Lower leg skin (tissue), 3 donors: ENCODE measurements around the gene RPL15.
"Not testable (repeated sequence)": the region's sequence is repeated elsewhere in the genome, so short reads cannot be mapped to it uniquely, and the experiment has no call there.

Experiments
- POLR2A ChIP-seq, 2 donors: fragments of 450-650 bp; IDR thresholded peaks; one replicate each; pipeline ENCODE4 v1.6.1; 2016 to 2017; ENCODE audit warnings: antibody characterized with exemption in 2 of 2, mild to moderate bottlenecking in 1 of 2, moderate library complexity in 1 of 2
- TF ChIP-seq, protein P1 (sequence below), 3 donors: fragments of 450-650 bp; IDR thresholded peaks; one replicate each; pipeline ENCODE4 v1.5.1; 2016; ENCODE audit warnings: antibody characterized with exemption in 3 of 3, mild to moderate bottlenecking in 3 of 3, moderate library complexity in 2 of 3

DNA sequence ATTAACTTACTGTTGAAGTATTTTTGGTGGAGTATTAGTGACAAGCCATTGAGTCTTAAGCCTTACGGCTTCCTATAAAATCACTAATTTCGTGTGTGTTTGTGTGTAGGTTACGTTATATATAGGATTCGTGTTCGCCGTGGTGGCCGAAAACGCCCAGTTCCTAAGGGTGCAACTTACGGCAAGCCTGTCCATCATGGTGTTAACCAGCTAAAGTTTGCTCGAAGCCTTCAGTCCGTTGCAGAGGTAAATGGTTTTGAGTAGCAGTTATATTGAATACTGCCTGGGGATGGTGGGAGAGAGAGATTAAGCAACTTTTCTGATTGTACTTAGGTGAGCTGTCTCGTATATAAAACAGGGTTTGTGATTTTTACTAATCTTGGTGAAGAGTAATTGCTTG is 1.4 kb downstream of the RPL15 start:
- TF ChIP-seq, protein P1, sequence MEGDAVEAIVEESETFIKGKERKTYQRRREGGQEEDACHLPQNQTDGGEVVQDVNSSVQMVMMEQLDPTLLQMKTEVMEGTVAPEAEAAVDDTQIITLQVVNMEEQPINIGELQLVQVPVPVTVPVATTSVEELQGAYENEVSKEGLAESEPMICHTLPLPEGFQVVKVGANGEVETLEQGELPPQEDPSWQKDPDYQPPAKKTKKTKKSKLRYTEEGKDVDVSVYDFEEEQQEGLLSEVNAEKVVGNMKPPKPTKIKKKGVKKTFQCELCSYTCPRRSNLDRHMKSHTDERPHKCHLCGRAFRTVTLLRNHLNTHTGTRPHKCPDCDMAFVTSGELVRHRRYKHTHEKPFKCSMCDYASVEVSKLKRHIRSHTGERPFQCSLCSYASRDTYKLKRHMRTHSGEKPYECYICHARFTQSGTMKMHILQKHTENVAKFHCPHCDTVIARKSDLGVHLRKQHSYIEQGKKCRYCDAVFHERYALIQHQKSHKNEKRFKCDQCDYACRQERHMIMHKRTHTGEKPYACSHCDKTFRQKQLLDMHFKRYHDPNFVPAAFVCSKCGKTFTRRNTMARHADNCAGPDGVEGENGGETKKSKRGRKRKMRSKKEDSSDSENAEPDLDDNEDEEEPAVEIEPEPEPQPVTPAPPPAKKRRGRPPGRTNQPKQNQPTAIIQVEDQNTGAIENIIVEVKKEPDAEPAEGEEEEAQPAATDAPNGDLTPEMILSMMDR (IDR thresholded peaks at IDR 0.05): not testable (repeated sequence)
- not testable (repeated sequence) for TF ChIP-seq POLR2A (IDR thresholded peaks at IDR 0.05)
